Endothelial cell of umbilical vein (primary cell): Measurements from ENCODE around the gene DIS3L2. TPM values are rescaled to one million over a fixed set of nuclear protein-coding genes. Genes with fewer than 3 reads are reported as not detected.
"Not testable (repeated sequence)": the region's sequence is repeated elsewhere in the genome, so short reads cannot be mapped to it uniquely, and the experiment has no call there.

Experiments used
- BruUV-seq: library from RNA; stranded (reverse); fragments of 400-500 nt; replicated peaks from 2 replicates; lab custom pipeline; 2021; lab: Mats Ljungman, UMichigan
- CTCF ChIA-PET: fragments of 300-600, 350-600 bp; sonication (Branson Sonifier 250); formaldehyde crosslinking; loops from one replicate; lab custom pipeline; 2021; ENCODE audit warnings: antibody characterized with exemption, inconsistent platforms; lab: Charles Lee
- POLR2A ChIA-PET: fragments of 300-600, 350-600 bp; sonication (Branson Sonifier 250); formaldehyde crosslinking; loops from one replicate; lab custom pipeline; 2021; ENCODE audit warnings: antibody characterized with exemption, inconsistent platforms; lab: Charles Lee
- DNase-seq: peaks from one replicate; pipeline ENCODE4 v3.0.0-alpha.2; 2011; ENCODE audit warnings: low read depth, low spot score
- FAIRE-seq: peaks from 2 replicates; lab custom pipeline; 2011; peaks lifted over from hg19 to GRCh38; lab: Jason Lieb, UNC
- H2AFZ ChIP-seq: 2 replicates; pipeline ENCODE4 v1.6.0; 2012; ENCODE audit warnings: low read depth, low read length, control low read depth, inconsistent platforms
- H3K27ac ChIP-seq: 2 replicates; pipeline ENCODE4 v1.5.1; 2011; ENCODE audit warnings: low read depth, mild to moderate bottlenecking, control low read depth, low read length, moderate library complexity; ENCODE audit not compliant: insufficient read depth
- H3K27me3 ChIP-seq, 2 experiments: 2 replicates each; pipeline versions ENCODE4 v1.6.0 to v1.6.1; 2011; ENCODE audit warnings: low read length in 2 of 2, mixed read lengths in 1 of 2; ENCODE audit not compliant: control insufficient read depth in 2 of 2, insufficient read depth in 2 of 2
- H3K36me3 ChIP-seq, 2 experiments: 2 replicates in 1 of 2; 3 replicates in 1 of 2; pipeline ENCODE4 v1.5.1; 2011; ENCODE audit warnings: low read length in 2 of 2, mild to moderate bottlenecking in 1 of 2, moderate library complexity in 1 of 2; ENCODE audit not compliant: control insufficient read depth in 2 of 2, insufficient read depth in 2 of 2; ENCODE audit errors: extremely low read depth in 1 of 2
- H3K4me1 ChIP-seq: 3 replicates; pipeline ENCODE4 v1.5.1; 2011; ENCODE audit warnings: mild to moderate bottlenecking, low read length; ENCODE audit not compliant: control insufficient read depth, insufficient read depth; ENCODE audit errors: extremely low read depth
- H3K4me2 ChIP-seq: 2 replicates; pipeline ENCODE4 v1.6.1; 2011; ENCODE audit warnings: low read length, control low read depth, mixed read lengths; ENCODE audit not compliant: insufficient read depth
- H3K4me3 ChIP-seq, 3 experiments: fragments of 200-600 bp in 1 of 3; sonication (generic), shearing (Covaris generic) in 1 of 3; replicated peaks in 1 of 3; 2 replicates each; pipeline ENCODE4 v1.5.1; 2011 to 2016; ENCODE audit warnings: control low read depth in 3 of 3, low read length in 3 of 3, mild to moderate bottlenecking in 2 of 3, inconsistent platforms in 1 of 3, low read depth in 1 of 3, moderate library complexity in 1 of 3; ENCODE audit not compliant: insufficient read depth in 1 of 3
- H3K79me2 ChIP-seq: 2 replicates; pipeline ENCODE4 v1.6.0; 2012; ENCODE audit warnings: low read length, inconsistent platforms; ENCODE audit not compliant: control insufficient read depth, insufficient read depth
- H3K9ac ChIP-seq: replicated peaks from 2 replicates; pipeline ENCODE3; 2011; ENCODE audit warnings: low read length, control low read depth; ENCODE audit not compliant: insufficient read depth; ENCODE audit errors: extremely low read depth
- H3K9me1 ChIP-seq: replicated peaks from 3 replicates; pipeline ENCODE4 v1.6.0; 2011; ENCODE audit warnings: mild to moderate bottlenecking, low read length; ENCODE audit not compliant: control insufficient read depth, insufficient read depth; ENCODE audit errors: extremely low read depth
- H3K9me3 ChIP-seq: replicated peaks from 2 replicates; pipeline ENCODE4 v1.5.1; 2012; ENCODE audit warnings: low read length, inconsistent platforms; ENCODE audit not compliant: control insufficient read depth, insufficient read depth
- H4K20me1 ChIP-seq: replicated peaks from 2 replicates; pipeline ENCODE3; 2011; ENCODE audit warnings: mild to moderate bottlenecking, low read length; ENCODE audit not compliant: control insufficient read depth, insufficient read depth; ENCODE audit errors: extremely low read depth
- CTCF ChIP-seq, 2 donors: IDR thresholded peaks; 1 replicate in 1 of 2; 2 replicates in 1 of 2; pipeline ENCODE4 v1.5.1; 2011; ENCODE audit warnings: low read length in 2 of 2, mild to moderate bottlenecking in 2 of 2, moderate library complexity in 2 of 2, control low read depth in 1 of 2, inconsistent platforms in 1 of 2, low read depth in 1 of 2; ENCODE audit not compliant: insufficient read depth in 1 of 2; ENCODE audit errors: extremely low read depth in 1 of 2
- EZH2 ChIP-seq: IDR thresholded peaks from 2 replicates; pipeline ENCODE4 v1.6.1; 2012; ENCODE audit warnings: borderline replicate concordance, low read depth, mild to moderate bottlenecking, moderate library complexity, low read length, inconsistent platforms; ENCODE audit not compliant: severe bottlenecking
- FOS ChIP-seq: IDR thresholded peaks from 2 replicates; pipeline ENCODE4 v1.6.1; 2011; ENCODE audit warnings: mild to moderate bottlenecking, low read length, moderate library complexity, borderline replicate concordance; ENCODE audit not compliant: insufficient read depth
- GATA2 ChIP-seq: IDR thresholded peaks from 2 replicates; pipeline ENCODE4 v1.7.0; 2011; ENCODE audit warnings: low read depth, mild to moderate bottlenecking, moderate library complexity, mixed read lengths, low read length; ENCODE audit not compliant: insufficient read length, insufficient read depth
- JUN ChIP-seq: IDR thresholded peaks from 2 replicates; pipeline ENCODE4 v1.6.1; 2011; ENCODE audit warnings: borderline replicate concordance, low read depth; ENCODE audit not compliant: insufficient read length, insufficient read depth
- MAX ChIP-seq: IDR thresholded peaks from 2 replicates; pipeline ENCODE4 v1.6.1; 2011; ENCODE audit not compliant: insufficient read depth, insufficient read length
- MYC ChIP-seq: IDR thresholded peaks from one replicate; pipeline ENCODE4 v1.6.1; 2011; ENCODE audit warnings: mild to moderate bottlenecking, low read depth, low read length
- POLR2A ChIP-seq: IDR thresholded peaks from 2 replicates; pipeline ENCODE4 v1.6.1; 2012; ENCODE audit warnings: low read depth, mild to moderate bottlenecking, control low read depth, low read length
- POLR2AphosphoS5 ChIP-seq: IDR thresholded peaks from 2 replicates; pipeline ENCODE4 v1.6.1; 2012; ENCODE audit warnings: low read depth, mild to moderate bottlenecking, control low read depth, low read length, moderate library complexity; ENCODE audit not compliant: insufficient read depth
- dilution Hi-C: fragments of 300-500 bp; cut with MboI; formaldehyde crosslinking; loops from one replicate; pipeline ENCODE4 v1.15.0; 2019; ENCODE audit warnings: low sequenced_read_pairs; ENCODE audit not compliant: extremely low pct_ligation_motif_present
- intact Hi-C: fragments of 100-400 bp; cut with micrococcal nuclease; formaldehyde crosslinking; loops from one replicate; pipeline ENCODE4 v1.10.0; 2022
- polyA plus RNA-seq, 4 experiments: library from polyadenylated mRNA; depleted of rRNA in 3 of 4; stranded (reverse) in 3 of 4; unstranded in 1 of 4; fragments of >200 nt; gene quantifications; 2 replicates each; pipeline versions ENCODE4 v1.2.1 to v1.2.3, GENCODE V29; 2011 to 2012; ENCODE audit warnings: missing spikeins in 1 of 4
- total RNA-seq: library from RNA; stranded (reverse); gene quantifications from 2 replicates; pipeline ENCODE4 v1.2.3, GENCODE V29; 2021

The DIS3L2 gene
- total and polyA plus RNA-seq, 2 donors (not counting 3 experiments of a cell fraction or from before 2014, with no cell fraction given), result 14.6 to 31.2 TPM

GRCh38 chr2:231947112-231947511, 14.4 kb upstream of the DIS3L2 start:
- H3K9me3 ChIP-seq, FAIRE-seq, H3K4me3 ChIP-seq, H3K27me3 ChIP-seq, DNase-seq, H3K27ac ChIP-seq, H3K9me1 ChIP-seq, H3K4me1 ChIP-seq, dilution Hi-C loops, H2AFZ ChIP-seq, H3K36me3 ChIP-seq, H4K20me1 ChIP-seq, H3K4me2 ChIP-seq, POLR2A ChIA-PET, intact Hi-C loops, BruUV-seq, H3K9ac ChIP-seq, H3K79me2 ChIP-seq: not testable (repeated sequence)
- CTCF ChIA-PET, result interaction anchor here (1.3 kb wide), 1 partner anchor 22 kb away, joined by 3 read pairs; no protein-coding TSS in a partner anchor

GRCh38 chr2:231947694-231948093, 13.8 kb upstream of the DIS3L2 start:
- DNase-seq (no peak), FAIRE-seq (no peak)
- no TSS peak for BruUV-seq
- no peak overlapping the region for H3K4me3 ChIP-seq
- no peaks in the 10 kb centered on the region for H3K4me1 ChIP-seq
- intact Hi-C loops (no loop called here), dilution Hi-C loops (no loop called here)
- no peak overlapping the region for H3K9ac ChIP-seq
- H2AFZ ChIP-seq, result no peak overlapping the region
- no peaks in the 10 kb centered on the region for H3K79me2 ChIP-seq
- H3K36me3 ChIP-seq, result no peaks in the 10 kb centered on the region
- no peaks in the 10 kb centered on the region for H4K20me1 ChIP-seq
- no peak for TF ChIP-seq POLR2AphosphoS5
- no peak for TF ChIP-seq EZH2
- TF ChIP-seq MAX, result no peak
- TF ChIP-seq POLR2A, result no peak
- no peak for TF ChIP-seq FOS
- no peak for TF ChIP-seq JUN
- TF ChIP-seq MYC, result no peak
- no peak for TF ChIP-seq GATA2
- TF ChIP-seq CTCF (IDR thresholded peaks at IDR 0.05; ENCODE audit: extremely low read depth in 1 of 2, insufficient read depth in 1 of 2, low read depth in 1 of 2, low read length in 2 of 2), result no peak
- ChIA-PET POLR2A (no interaction called here), CTCF (no interaction called here)
- H3K27me3 ChIP-seq, result peaks cover 0 to 4% of the 10 kb centered on the region in 2 experiments
- no peak overlapping the region for H3K4me2 ChIP-seq
- H3K27ac ChIP-seq, result no peak overlapping the region
- no peaks in the 10 kb centered on the region for H3K9me1 ChIP-seq
- no peaks in the 10 kb centered on the region for H3K9me3 ChIP-seq
